HG02884 (cell line): ENCODE results near the gene TXN2.
"Not testable (repeated sequence)": the region's sequence is repeated elsewhere in the genome, so short reads cannot be mapped to it uniquely, and the experiment has no call there.

ENCODE experiments used
- ATAC-seq: cut with Tn5 transposase; IDR thresholded peaks from one replicate; pipeline ENCODE4 v1.9.1; 2021; ENCODE audit warnings: mild to moderate bottlenecking, moderate library complexity; ENCODE audit not compliant: unreplicated experiment

Gene TXN2

DNA sequence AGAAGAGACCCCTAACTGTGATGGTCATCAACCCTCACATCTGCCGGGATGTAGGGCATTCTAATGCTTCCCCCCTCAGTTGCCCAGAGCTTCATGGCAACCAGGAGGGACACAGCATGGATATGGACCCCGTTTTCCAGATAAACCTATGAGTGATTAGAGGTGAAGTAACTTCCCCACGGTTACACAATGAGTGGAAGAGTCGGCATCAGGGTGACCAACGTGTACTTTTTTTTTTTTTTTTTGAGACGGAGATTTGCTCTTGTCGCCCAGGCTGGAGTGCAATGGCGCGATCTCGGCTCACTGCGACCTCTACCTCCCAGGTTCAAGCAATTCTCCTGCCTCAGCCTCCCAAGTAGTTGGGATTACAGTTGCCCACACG lies 25.0 kb downstream of the TXN2 start:
- no peak for ATAC-seq

DNA sequence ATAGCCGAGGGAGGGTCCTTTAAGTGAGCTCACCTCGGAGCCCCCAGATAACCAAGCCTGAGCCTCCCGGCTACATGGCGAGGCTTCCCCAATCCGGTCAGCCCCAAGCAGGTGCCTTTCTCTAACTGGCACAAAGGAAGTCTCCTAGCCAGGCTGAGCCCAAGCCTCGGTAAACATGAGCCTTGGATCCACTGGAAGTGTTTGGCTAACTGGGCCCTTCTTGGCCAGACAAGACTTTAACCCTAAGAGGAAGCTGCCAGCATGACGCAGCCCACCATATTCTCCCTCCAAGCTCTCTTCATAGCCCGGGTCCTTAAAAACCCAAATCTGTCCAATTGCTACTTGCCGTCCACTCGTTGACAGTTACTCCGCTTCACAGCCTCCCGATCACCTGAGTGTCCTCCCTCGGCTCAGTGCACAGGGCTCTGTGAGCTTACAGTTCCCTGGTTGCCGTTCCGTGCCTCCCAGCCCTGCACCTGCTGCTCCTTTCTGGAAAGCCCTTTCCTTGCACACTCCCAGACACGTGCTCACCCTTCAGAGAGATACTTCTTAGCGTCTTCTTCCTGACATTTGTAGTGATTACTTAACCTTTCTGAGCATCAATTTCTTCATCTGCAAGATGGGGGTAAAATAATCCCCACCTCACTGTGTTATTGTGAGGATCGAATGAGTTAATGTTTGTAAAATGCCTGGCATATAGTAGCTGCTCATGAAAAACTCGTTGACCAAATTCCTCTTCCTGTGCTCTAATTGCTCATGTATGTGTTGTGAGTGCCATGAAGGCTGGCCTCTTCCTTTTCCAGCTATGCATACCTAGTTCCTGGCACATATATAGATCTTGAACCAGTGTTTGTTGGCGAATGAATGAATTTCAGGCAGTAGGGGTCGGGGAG lies 25.6 kb downstream of the TXN2 start:
- ATAC-seq: no peak

DNA sequence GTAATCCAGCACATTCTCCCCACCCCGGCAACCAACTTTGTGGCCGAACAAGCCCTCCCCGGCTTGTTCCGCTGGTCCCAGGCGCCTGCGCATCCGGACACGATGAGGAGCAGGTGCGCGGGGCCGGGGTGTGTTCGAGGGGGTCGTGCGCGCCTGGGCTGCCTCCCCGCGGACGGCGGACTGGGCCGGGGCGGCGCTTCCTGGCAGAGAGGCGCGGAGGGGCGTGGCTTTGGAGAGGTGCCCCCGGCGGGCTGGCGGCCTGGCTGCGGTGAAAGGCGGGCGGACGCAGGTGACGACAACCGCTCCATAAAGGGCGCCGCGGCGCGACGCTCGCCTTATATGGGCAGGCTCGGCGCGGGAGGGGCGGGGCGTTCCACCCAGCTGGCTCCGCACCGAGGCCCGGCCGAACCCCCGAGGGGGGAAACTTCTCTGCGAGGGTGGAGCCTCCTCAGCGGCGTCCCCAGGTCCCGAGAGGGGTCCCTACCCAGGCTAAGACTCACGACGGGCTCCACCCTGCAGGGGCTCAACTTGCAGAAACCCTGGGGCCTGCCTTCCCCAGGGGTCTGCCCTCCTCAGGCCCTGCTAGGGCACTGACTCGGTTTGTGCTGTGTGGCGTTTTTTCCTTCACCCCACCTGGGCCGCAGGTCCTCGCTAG lies 26.4 kb downstream of the TXN2 start:
- ATAC-seq: no peak

DNA sequence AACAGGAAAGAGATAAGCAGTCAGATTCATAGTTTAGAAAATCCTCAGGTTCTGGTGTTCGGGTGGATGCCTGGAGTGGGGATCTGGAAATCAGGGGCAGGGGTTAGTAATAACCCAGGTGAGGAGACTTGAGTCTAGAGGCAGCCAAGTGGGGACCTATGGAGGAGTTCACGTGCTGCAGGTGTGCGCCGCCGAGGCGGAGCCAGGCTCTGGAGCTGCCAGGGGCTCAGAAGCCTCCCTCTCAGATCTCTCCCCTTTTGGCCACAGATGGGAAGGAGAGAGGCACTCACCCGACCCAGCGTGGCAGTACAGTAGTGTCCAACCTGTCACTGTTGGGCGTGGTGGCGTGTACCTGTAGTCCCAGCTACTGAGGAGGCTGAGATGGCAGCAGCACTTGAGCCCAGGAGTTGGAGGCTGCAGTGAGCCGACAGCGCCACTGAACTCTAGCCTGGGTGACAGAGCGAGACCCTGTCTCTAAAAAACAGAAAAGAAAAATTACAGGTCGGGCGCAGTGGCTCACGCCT lies 27.5 kb downstream of the TXN2 start:
- no peak for ATAC-seq

DNA sequence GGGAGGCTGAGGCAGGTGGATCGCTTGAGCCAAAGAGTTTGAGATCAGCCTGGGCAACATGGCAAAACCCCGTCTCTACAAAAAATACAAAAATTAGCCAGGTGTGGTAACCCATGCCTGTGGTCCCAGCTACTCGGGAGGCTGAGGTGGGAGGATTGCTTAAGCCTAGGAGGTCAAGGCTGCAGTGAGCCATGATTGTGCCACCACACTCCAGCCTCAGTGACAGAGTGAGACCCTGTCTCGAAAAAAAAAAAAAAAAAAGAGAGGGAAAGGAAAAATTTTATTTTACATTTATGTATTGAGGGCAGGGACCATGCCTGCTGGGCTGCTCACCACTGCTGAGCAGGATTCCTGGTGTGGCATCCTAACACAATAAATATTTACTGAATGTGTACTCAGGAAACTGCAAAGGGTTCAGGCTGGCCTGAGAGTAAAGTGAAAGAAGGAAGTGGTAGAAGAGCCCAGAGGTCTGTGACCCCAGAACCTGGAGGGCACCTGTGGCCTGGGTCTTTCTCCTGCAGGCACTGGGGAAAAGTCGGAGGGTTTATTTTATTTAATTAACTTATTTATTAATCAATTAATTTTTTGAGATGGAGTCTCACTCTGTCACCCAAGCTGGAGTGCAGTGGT lies 28.3 kb downstream of the TXN2 start:
- not testable (repeated sequence) for ATAC-seq

DNA sequence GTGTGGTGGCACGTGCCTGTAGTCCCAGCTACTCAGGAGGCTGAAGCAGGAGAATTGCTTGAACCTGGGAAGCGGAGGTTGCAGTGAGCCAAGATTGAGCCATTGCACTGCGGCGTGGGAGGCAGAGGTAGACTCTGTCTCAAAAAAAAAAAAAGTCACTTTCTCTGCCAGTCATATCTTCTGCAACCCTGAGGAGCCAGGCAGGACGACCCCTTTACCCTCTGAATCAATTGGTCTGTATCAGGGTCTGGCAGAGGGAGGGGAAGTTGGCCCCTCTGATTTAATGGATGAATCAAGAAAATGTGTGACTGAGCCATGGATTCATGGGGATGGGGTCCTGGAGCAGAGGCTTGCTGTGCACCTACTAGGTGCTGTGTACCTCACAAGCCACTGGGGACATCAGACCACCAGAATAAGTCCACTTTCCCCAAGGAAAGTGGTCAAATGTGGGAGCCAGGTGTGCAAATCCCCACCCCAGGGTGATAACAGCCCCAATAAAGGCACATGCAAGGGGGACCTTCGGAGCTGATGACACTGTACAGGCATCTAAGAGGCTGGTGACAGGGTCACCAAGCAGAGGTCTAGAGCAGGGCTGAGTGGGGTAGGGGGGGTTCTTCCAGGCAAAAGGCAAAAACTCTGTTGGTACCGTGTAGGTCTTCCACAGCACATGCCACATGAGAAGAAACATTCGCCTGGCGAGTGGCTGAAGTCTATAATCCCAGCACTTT lies 29.0 kb downstream of the TXN2 start:
- no peak for ATAC-seq

DNA sequence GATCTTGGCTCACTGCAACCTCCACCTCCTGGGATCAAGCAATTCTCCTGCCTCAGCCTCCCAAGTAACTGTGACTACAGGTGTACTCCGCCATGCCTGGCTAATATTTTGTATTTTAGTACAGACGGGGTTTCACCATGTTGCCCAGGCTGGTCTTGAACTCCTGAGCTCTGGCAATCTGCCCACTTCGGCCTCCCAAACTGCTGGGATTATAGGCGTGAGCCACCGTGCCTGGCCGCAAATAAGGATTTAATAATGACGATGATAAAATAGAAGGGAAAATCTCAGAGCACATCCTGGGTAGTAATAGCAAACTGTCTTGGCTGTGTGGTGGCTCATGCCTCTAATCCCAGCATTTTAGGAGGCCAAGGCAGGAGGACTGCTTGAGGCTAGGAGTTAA lies 30.5 kb downstream of the TXN2 start:
- not testable (repeated sequence) for ATAC-seq

DNA sequence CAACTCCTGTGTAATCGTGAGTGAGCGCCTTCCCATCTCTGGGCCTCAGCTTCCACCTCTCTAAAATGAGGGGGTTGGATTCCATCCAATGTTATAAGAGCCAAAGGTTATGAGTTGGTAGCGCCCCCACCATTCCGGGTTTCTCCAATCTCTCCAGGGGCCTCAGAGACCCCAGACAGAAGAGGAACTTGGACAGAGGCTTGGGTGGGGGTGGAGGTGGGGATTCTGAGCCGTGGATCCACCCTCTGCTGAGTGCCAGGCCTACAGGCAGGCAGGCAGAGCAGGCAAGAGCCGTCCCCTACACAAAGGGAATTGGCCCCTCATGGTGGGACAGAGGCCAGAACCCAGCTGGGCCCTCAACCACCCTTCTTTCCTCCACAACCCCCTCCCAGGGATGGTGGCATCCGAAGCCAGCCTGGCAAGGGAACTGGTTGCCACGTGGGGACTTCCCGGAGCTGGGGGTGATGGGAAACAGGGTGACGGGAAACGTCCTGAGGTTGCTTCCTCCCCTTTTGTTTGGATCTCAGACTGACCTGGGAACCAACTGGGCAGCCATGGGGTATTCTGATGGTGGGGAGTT lies 31.8 kb downstream of the TXN2 start:
- ATAC-seq: no peak

DNA sequence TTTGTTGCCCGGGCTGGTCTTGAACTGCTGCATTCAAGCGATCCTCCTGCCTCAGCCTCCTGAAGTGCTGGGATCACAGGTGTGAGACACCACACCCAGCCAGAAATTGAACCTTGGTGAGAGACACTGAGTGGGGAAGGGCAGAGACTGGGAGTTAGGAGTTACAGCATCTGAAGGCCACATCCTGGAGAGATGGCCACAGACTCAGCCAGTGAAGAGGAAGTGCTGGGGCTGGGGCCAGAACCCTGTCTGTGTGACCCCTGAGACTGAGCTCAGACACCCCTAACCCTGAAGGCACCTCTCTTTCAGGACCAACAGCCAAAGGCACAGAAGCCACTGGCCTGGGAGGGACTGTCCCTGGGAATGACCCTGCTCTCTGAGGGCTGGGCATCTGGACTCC lies 33.8 kb downstream of the TXN2 start:
- ATAC-seq: no peak

DNA sequence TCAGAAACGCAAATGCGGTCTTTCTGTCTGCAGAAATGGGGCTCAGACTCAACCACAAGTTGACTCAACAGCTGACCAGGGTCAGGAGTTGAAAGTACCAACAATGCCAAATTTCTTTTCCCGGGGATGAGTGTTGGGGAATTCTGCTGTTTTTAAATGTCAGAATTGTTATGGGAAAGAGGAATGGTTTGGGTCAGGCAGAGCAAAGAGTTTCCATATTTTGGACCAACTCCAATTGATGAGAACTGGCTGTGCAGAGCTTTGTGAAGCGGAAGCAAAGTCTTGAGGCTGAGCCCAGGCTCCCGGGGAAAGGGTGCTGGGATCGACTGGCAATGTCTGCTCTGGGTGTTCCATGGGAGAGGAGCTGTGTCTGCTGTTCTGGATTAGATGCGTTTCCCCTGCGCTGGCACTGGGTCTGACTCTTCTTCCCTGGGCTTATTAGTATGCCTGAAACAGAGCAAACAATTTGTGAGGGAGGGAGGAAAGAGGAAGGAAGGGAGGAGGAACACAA lies 36.2 kb downstream of the TXN2 start:
- no peak for ATAC-seq

DNA sequence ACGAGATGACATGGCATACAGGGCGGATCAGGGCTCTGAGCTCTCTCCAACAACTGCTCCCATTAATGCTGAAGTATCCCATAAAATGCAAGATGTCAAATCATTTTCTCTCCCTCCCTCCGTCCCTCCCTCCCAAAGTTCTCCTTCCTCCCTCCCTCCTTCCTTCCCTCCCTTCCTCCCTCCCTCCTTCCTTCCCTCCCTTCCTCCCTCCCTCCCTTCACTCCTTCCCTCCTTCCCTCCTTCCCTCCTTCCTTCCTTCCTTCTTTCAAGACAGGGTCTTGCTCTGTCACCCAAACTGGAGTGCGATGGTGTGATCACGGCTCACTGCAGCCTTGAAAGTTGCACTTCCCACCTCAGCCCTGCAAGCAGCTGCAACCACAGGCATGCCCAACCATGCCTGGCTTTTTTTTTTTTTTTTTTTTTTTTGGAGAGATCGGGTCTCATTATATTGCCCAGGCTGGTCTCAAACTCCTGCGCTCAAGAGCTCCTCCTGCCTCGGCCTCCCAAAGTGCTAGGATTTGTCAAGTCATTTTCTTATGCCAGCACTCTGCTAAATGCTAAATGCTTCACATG lies 38.2 kb downstream of the TXN2 start:
- no peak for ATAC-seq

DNA sequence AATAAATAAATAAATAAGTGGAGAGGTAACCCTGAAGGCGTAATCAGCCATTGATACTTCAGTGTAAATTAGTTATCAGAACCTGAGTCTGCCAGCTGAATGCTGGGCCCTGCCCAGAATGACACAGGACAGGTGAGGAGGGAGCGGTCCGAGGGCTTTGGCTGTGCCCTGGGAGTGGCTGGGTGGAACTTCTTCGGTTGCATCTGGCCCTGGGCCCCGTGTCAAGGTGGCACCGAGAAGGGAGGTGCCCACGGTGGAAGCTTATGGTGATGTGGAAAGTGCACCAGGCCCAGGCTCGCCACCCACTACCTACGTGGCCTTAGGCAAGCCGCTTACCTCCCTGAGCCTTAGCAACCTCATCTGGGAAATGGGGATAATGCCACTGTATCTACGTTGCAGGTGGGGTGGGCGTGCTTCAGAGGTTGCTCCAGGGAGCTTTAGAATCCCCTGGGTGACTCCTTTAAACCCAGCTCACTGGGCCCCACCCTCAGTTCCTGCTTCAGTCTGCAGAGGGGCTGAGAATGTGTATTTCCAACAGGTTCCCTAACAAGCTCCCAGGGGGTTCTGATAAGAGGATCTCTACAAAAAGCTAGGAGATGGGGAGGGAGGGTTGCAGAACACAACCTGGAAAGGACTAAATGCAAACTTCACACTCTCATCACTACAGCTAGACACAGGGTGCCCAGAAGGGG lies 38.8 kb downstream of the TXN2 start:
- ATAC-seq: no peak

DNA sequence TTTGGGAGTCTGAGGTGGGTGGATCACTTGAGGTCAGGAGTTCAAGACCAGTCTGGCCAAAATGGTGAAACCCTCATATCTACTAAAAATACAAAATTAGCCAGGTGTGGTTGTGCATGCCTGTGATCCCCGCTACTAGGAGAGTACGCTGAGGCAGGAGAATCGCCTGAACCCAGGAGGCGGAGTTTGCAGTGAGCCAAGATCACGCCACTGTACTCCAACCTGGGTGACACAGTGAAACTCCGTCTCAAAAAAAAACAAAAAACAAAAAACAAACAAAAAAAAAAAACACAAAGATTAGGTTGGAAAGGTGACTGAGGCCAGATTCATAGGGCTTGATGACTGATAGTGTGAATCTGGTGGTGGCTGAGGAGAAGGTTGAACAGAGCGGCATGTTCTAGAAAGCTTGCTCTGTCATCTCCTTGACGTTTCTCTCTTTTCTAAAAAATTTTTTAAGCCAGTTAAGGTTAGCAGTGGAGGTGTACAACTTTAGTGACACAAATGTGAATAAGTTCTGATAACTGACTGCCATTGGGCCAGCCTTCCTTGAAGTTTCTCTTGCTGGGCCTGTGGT lies 40.9 kb downstream of the TXN2 start:
- ATAC-seq: no peak

DNA sequence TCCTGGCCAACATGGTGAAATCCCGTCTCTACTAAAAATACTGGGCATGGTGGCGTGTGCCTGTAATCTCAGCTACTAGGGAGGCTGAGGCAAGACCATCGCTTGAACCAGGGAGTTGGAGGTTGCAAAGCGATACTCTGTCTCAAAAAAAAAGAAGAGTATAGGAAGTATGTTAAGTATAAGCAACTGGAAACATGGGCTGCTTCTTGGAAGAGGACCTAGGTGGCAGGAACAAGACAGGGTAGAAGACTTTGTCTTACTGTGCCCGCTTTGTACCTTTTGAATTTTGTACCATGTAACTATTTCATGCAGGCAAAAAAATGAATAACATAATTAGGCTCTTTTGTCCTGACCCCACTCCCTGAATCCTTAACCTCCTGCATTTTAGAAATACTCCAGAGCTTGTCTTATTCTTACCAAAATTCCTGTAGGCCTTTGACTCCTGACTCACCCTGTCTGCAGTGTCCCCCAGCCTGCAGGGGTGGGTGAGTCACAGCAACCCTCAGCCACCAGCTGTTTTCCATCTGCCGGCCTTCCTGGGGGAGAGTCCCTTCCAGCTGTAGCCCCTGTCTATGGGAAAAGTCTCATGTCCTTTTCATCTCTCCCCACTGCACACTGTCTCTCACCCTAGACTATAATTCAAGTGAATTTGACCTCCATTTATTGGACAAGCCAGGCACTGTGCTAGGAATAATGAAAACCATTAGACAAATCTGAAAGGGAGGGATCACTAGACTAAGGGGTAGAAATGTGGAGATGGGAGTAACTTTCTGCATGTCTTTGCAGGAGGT lies 41.8 kb downstream of the TXN2 start:
- ATAC-seq: no peak

DNA sequence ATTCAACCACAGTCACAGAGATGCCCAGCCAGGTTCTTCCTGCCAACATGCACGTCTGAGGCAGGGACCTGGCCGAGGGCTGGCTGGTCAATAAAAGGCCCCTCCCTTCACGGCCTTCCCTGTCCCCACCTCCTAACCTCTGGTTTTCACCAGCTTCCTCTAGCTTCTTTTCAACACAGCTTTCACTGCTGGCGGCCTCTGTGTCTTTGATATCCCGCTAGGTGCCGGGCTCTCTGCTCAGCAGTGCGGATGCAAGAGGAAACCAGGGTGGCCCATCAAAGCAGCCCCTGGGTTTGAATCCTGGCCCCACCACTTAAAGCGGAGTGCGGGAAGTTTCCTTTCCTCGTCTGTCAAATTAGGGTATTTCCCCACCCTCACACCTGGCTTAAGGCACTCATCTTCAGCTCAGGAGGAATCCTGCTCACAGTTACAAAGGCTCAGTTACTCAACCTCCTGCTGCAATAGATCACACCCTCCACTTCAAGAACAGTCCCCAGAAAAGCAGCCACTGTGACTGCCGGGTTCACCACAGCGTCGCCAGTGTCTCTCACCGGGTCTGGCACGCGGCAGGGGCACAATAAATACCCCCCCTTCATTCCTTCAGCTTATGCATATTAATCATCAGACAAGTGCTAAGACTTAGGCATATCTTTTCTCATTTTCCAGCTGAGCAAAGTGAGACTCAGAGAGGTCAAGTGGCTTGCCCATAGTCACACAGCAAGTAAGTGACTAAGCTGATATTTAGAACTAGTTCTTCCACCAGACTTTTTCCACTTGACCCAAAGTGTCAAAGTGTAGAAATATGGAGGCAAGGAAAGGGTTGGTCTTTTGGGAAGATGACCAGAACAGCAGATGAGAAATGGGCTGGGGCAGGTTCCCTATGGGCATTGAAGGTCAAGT lies 45.7 kb downstream of the TXN2 start:
- ATAC-seq: no peak

DNA sequence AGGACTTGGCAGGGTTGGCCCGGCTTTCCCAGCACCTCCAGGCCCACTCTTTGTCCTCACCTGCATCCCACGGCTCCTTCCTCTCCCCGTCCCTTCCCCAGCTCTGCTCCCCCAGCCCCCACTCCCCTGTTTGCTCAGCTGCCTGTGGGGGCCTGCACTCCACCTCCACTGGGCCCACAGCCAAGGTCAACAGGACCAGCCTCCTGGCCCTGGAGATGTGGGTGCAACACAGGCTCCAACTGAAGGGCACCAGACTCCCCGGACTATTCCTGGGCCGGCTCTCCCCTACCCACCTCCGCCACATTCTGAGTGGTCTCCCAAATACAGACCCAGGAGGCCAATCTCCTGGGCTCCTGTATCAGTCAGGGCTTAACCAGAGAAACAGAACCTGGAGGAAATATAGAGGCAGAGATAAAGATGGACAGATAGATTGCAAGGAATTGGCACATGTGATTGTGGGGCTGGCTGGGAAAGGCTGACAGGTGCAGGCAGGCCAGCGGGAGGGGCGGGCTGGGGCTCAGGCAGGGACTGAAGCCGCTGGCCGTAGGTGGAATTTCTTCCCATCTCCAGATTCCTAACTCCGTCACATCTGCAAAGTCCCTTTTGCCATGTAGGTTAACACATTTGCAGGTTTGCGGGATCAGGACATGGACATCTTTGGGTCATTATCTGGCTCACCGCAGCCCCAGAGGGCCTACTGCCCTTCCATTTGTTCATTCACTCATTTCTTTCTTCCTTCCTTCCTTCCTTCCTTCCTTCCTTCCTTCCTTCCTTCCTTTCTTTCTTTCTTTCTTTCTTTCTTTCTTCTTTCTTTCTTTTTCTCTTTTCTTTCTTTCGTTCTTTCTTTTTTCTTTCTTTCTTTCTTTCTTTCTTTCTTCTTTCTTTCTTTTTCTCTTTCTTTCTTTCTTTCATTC lies 47.9 kb downstream of the TXN2 start:
- no peak for ATAC-seq
